Neural cell (in vitro differentiated cells): Measurements from ENCODE around the gene PLAAT5. TPM values are rescaled to one million over a fixed set of nuclear protein-coding genes. Genes with fewer than 3 reads are reported as not detected.

Experiments used
- H2AFZ ChIP-seq: fragments of 200-600, 300-800 bp; sonication (generic), shearing (Covaris generic); 2 replicates; pipeline ENCODE4 v1.6.0; 2014; ENCODE audit warnings: low read depth, mild to moderate bottlenecking, antibody characterized with exemption, low read length, moderate library complexity
- H3F3A ChIP-seq: fragments of 200-600 bp; shearing (Covaris generic); 2 replicates; pipeline ENCODE4 v1.6.1; 2016; ENCODE audit warnings: mild to moderate bottlenecking, moderate library complexity, mixed read lengths, antibody characterized with exemption, low read length; ENCODE audit not compliant: insufficient read depth, poor library complexity, severe bottlenecking
- H3K27ac ChIP-seq: fragments of 200-600, 300-800 bp; sonication (generic), shearing (Covaris generic); 2 replicates; pipeline ENCODE4 v1.5.1; 2014; ENCODE audit warnings: mild to moderate bottlenecking, low read length, moderate library complexity
- H3K27me3 ChIP-seq: fragments of 300-800, 200-600 bp; sonication (generic), shearing (Covaris generic); 2 replicates; pipeline ENCODE4 v1.6.0; 2014; ENCODE audit warnings: mild to moderate bottlenecking, low read depth, low read length, moderate library complexity; ENCODE audit not compliant: insufficient read depth
- H3K36me3 ChIP-seq: fragments of 300-800, 200-600 bp; sonication (generic), shearing (Covaris generic); 2 replicates; pipeline ENCODE4 v1.5.1; 2014; ENCODE audit warnings: mild to moderate bottlenecking, antibody characterized with exemption, low read length, moderate library complexity; ENCODE audit not compliant: insufficient read depth
- H3K4me2 ChIP-seq: fragments of 300-800, 200-600 bp; sonication (generic), shearing (Covaris generic); 2 replicates; pipeline ENCODE4 v1.6.0; 2014; ENCODE audit warnings: mild to moderate bottlenecking, low read length
- H3K4me3 ChIP-seq: fragments of 300-800, 200-600 bp; sonication (generic), shearing (Covaris generic); 2 replicates; pipeline ENCODE4 v1.5.1; 2014; ENCODE audit warnings: mild to moderate bottlenecking, low read length, moderate library complexity
- H3K79me2 ChIP-seq: fragments of 200-600 bp; shearing (Covaris generic); replicated peaks from 2 replicates; pipeline ENCODE4 v1.6.0; 2014; ENCODE audit warnings: mild to moderate bottlenecking, low read length, moderate library complexity; ENCODE audit not compliant: insufficient read depth
- H3K9ac ChIP-seq: fragments of 300-800, 200-600 bp; sonication (generic), shearing (Covaris generic); 2 replicates; pipeline ENCODE4 v1.6.1; 2016; ENCODE audit warnings: mild to moderate bottlenecking, low read length, mixed read lengths
- H3K9me2 ChIP-seq: fragments of 200-600 bp; shearing (Covaris generic); 2 replicates; pipeline ENCODE4 v1.6.1; 2016; ENCODE audit warnings: mild to moderate bottlenecking, low read length, mixed read lengths; ENCODE audit not compliant: insufficient read depth
- H3K9me3 ChIP-seq: fragments of 200-600, 300-800 bp; sonication (generic), shearing (Covaris generic); 2 replicates; pipeline ENCODE4 v1.6.1; 2016; ENCODE audit warnings: mild to moderate bottlenecking, mixed run types, low read length, moderate library complexity, mixed read lengths
- H4K20me1 ChIP-seq: fragments of 200-600 bp; shearing (Covaris generic); 2 replicates; pipeline ENCODE4 v1.6.1; 2016; ENCODE audit warnings: mild to moderate bottlenecking, mixed run types; ENCODE audit not compliant: insufficient read depth
- EP300 ChIP-seq: fragments of 450-650 bp; conservative IDR thresholded peaks from 2 replicates; pipeline ENCODE4 v1.6.1; 2014; ENCODE audit warnings: antibody characterized with exemption, mild to moderate bottlenecking, moderate library complexity; ENCODE audit not compliant: poor library complexity, severe bottlenecking
- EZH2 ChIP-seq: fragments of 200-600, 300-800 bp; shearing (Covaris generic), sonication (generic); IDR thresholded peaks from 2 replicates; pipeline ENCODE4 v1.6.1; 2014; ENCODE audit warnings: antibody characterized with exemption, low read length, borderline replicate concordance, mild to moderate bottlenecking; ENCODE audit not compliant: insufficient read depth, poor library complexity, severe bottlenecking
- MXI1 ChIP-seq: fragments of 450-650 bp; conservative IDR thresholded peaks from 2 replicates; pipeline ENCODE4 v1.6.1; 2014; ENCODE audit warnings: antibody characterized with exemption, mild to moderate bottlenecking; ENCODE audit not compliant: poor library complexity, severe bottlenecking
- POLR2AphosphoS5 ChIP-seq: IDR thresholded peaks from 2 replicates; pipeline ENCODE4 v1.6.1; 2012
- RAD21 ChIP-seq: fragments of 450-650 bp; conservative IDR thresholded peaks from 2 replicates; pipeline ENCODE4 v1.6.1; 2014; ENCODE audit warnings: antibody characterized with exemption, mild to moderate bottlenecking, moderate library complexity
- SMC3 ChIP-seq: fragments of 450-650 bp; conservative IDR thresholded peaks from 2 replicates; pipeline ENCODE4 v1.6.1; 2014; ENCODE audit warnings: antibody characterized with exemption, mild to moderate bottlenecking, moderate library complexity; ENCODE audit not compliant: poor library complexity
- TAF1 ChIP-seq: IDR thresholded peaks from 2 replicates; pipeline ENCODE4 v1.6.1; 2012; ENCODE audit warnings: low read depth
- polyA plus RNA-seq: library from polyadenylated mRNA; depleted of rRNA; stranded (reverse); fragments of >200 nt; gene quantifications from 2 replicates; pipeline ENCODE4 v1.2.3, GENCODE V29; 2014
- TF ChIP-seq, protein P1 (sequence below): fragments of 450-650 bp; IDR thresholded peaks from 2 replicates; pipeline ENCODE4 v1.5.1; 2014; ENCODE audit warnings: antibody characterized with exemption, mild to moderate bottlenecking, moderate library complexity; ENCODE audit not compliant: poor library complexity, severe bottlenecking
- TF ChIP-seq, protein P2 (sequence below): IDR thresholded peaks from 2 replicates; pipeline ENCODE4 v1.6.1; 2012; ENCODE audit warnings: borderline replicate concordance

The PLAAT5 gene
- polyA plus RNA-seq, 1 donor from 2014 or later = 0.14 TPM

DNA sequence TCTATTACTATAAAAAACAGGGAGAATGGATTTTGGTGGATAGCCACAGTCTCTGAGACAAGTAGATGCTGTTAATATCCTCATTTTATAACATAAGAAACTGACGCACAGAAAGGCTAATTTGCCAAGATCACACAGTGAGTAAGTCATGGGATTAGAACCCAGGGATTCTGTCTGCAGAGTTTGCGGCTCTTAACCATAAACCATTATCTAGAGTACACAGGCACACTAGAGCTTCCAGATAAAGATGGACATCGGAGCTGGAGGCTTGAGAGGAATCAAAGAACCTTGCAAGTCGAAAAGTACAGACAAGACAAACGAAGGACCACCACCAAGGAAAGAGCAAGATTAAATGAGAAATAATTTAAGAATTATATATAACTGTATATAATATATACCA lies 26.2 kb upstream of the PLAAT5 start:
- no peak for TF ChIP-seq RAD21
- TF ChIP-seq MXI1 = no peak
- TF ChIP-seq, protein P1, sequence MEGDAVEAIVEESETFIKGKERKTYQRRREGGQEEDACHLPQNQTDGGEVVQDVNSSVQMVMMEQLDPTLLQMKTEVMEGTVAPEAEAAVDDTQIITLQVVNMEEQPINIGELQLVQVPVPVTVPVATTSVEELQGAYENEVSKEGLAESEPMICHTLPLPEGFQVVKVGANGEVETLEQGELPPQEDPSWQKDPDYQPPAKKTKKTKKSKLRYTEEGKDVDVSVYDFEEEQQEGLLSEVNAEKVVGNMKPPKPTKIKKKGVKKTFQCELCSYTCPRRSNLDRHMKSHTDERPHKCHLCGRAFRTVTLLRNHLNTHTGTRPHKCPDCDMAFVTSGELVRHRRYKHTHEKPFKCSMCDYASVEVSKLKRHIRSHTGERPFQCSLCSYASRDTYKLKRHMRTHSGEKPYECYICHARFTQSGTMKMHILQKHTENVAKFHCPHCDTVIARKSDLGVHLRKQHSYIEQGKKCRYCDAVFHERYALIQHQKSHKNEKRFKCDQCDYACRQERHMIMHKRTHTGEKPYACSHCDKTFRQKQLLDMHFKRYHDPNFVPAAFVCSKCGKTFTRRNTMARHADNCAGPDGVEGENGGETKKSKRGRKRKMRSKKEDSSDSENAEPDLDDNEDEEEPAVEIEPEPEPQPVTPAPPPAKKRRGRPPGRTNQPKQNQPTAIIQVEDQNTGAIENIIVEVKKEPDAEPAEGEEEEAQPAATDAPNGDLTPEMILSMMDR = no peak
- no peak for TF ChIP-seq EZH2
- TF ChIP-seq, protein P2, sequence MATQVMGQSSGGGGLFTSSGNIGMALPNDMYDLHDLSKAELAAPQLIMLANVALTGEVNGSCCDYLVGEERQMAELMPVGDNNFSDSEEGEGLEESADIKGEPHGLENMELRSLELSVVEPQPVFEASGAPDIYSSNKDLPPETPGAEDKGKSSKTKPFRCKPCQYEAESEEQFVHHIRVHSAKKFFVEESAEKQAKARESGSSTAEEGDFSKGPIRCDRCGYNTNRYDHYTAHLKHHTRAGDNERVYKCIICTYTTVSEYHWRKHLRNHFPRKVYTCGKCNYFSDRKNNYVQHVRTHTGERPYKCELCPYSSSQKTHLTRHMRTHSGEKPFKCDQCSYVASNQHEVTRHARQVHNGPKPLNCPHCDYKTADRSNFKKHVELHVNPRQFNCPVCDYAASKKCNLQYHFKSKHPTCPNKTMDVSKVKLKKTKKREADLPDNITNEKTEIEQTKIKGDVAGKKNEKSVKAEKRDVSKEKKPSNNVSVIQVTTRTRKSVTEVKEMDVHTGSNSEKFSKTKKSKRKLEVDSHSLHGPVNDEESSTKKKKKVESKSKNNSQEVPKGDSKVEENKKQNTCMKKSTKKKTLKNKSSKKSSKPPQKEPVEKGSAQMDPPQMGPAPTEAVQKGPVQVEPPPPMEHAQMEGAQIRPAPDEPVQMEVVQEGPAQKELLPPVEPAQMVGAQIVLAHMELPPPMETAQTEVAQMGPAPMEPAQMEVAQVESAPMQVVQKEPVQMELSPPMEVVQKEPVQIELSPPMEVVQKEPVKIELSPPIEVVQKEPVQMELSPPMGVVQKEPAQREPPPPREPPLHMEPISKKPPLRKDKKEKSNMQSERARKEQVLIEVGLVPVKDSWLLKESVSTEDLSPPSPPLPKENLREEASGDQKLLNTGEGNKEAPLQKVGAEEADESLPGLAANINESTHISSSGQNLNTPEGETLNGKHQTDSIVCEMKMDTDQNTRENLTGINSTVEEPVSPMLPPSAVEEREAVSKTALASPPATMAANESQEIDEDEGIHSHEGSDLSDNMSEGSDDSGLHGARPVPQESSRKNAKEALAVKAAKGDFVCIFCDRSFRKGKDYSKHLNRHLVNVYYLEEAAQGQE = no peak
- no peak for TF ChIP-seq EP300
- TF ChIP-seq SMC3 = no peak
- TF ChIP-seq POLR2AphosphoS5 = no peak
- TF ChIP-seq TAF1 = no peak
- H3K79me2 ChIP-seq = no peaks in the 10 kb centered on the region

GRCh38 chr11:63516109-63516508 lies 25.1 kb upstream of the PLAAT5 start:
- Histone ChIP-seq H3K9ac (no peak overlapping the region), H3F3A (no peaks in the 10 kb centered on the region), H3K4me3 (no peak overlapping the region), H3K79me2 (no peaks in the 10 kb centered on the region), H3K9me2 (no peaks in the 10 kb centered on the region), H2AFZ (no peak overlapping the region), H4K20me1 (no peaks in the 10 kb centered on the region), H3K27ac (no peak overlapping the region), H3K27me3 (no peaks in the 10 kb centered on the region), H3K36me3 (no peaks in the 10 kb centered on the region), H3K9me3 (no peaks in the 10 kb centered on the region), H3K4me2 (no peak overlapping the region)
- TF ChIP-seq POLR2AphosphoS5 (no peak), TAF1 (no peak), EZH2 (no peak), EP300 (no peak), SMC3 (no peak), MXI1 (no peak), RAD21 (no peak)
- TF ChIP-seq, protein P2 = no peak
- TF ChIP-seq, protein P1 = no peak

More for the DNA sequence above, 26.2 kb upstream of the PLAAT5 start:
- no peaks in the 10 kb centered on the region for H3F3A ChIP-seq
- no peaks in the 10 kb centered on the region for H3K27me3 ChIP-seq
- no peaks in the 10 kb centered on the region for H3K9me3 ChIP-seq
- no peak overlapping the region for H3K4me2 ChIP-seq
- H3K36me3 ChIP-seq = no peaks in the 10 kb centered on the region
- H3K4me3 ChIP-seq = no peak overlapping the region
- H3K9me2 ChIP-seq = no peaks in the 10 kb centered on the region
- no peak overlapping the region for H3K9ac ChIP-seq
- no peaks in the 10 kb centered on the region for H4K20me1 ChIP-seq
- no peak overlapping the region for H2AFZ ChIP-seq
- no peak overlapping the region for H3K27ac ChIP-seq
